Activated CD4-positive, alpha-beta T cell treated with anti-CD3 and anti-CD28 coated beads, Interleukin-2, amount 10 ng/mL, durations not matched to agents 24 days and 14 days (primary cell): ENCODE measurements around the gene SLC22A9. TPM values are rescaled to one million over a fixed set of nuclear protein-coding genes. Genes with fewer than 3 reads are reported as not detected.

Experiments
- total RNA-seq: library from RNA; stranded (reverse); gene quantifications from 2 replicates; pipeline ENCODE4 v1.2.3, GENCODE V29; 2022

The SLC22A9 gene
- total RNA-seq, 1 donor from 2014 or later = not detected

Other genes starting within 250 kb of the SLC22A9 start
- gene SLC22A24, start 225.6 kb upstream of the SLC22A9 start, total RNA-seq = not detected in 2 replicates
- not detected in 2 replicates for gene SLC22A25, start 126.2 kb upstream of the SLC22A9 start, total RNA-seq
- gene PLAAT5, start 121.4 kb downstream of the SLC22A9 start, total RNA-seq = not detected in 2 replicates
- not detected in 2 replicates for gene LGALS12, start 136.3 kb downstream of the SLC22A9 start, total RNA-seq
- gene PLAAT4, start 167.0 kb downstream of the SLC22A9 start, total RNA-seq = 12.2 and 14.7 TPM in 2 replicates
- gene PLAAT2, start 193.6 kb downstream of the SLC22A9 start, total RNA-seq = not detected in 2 replicates
- 2.1 and 3.1 TPM in 2 replicates for gene PLAAT3, start 244.6 kb downstream of the SLC22A9 start, total RNA-seq